HepG2 (cell line): Measurements from ENCODE around the gene ZNF320. TPM values are rescaled to one million over a fixed set of nuclear protein-coding genes. Genes with fewer than 3 reads are reported as not detected.
A peak's percentile ranks its signal among the peaks of the same experiment; 100 is the strongest.
"Not testable (repeated sequence)": the region's sequence is repeated elsewhere in the genome, so short reads cannot be mapped to it uniquely, and the experiment has no call there.

Experiments
- DMAP1 ChIP-seq: IDR thresholded peaks from 2 replicates; pipeline ENCODE4 v1.6.1; 2016
- GMEB1 ChIP-seq: sonication (generic); formaldehyde crosslinking; IDR thresholded peaks from 2 replicates; pipeline ENCODE4 v1.5.1; 2020; ENCODE audit warnings: missing genetic modification reagents, mild to moderate bottlenecking, borderline replicate concordance
- HOXA3 ChIP-seq: sonication (generic); formaldehyde crosslinking; IDR thresholded peaks from 2 replicates; pipeline ENCODE4 v1.5.0; 2020; ENCODE audit warnings: missing genetic modification reagents
- KAT8 ChIP-seq: IDR thresholded peaks from 2 replicates; pipeline ENCODE4 v1.6.1; 2016; ENCODE audit warnings: missing genetic modification reagents, missing compliant biosample characterization
- KMT2B ChIP-seq: IDR thresholded peaks from 2 replicates; pipeline ENCODE4 v1.6.1; 2016; ENCODE audit warnings: missing genetic modification reagents, missing compliant biosample characterization
- NR2F6 ChIP-seq, 2 experiments: IDR thresholded peaks; 2 replicates each; pipeline ENCODE4 v1.6.1; 2016; ENCODE audit warnings: antibody characterized with exemption in 1 of 2, mild to moderate bottlenecking in 1 of 2
- PHF5A ChIP-seq: IDR thresholded peaks from one replicate; pipeline ENCODE4 v1.6.1; 2018; ENCODE audit warnings: low read depth, missing genetic modification reagents; ENCODE audit not compliant: unreplicated experiment
- POGZ ChIP-seq: sonication (generic); formaldehyde crosslinking; IDR thresholded peaks from 2 replicates; pipeline ENCODE4 v1.4.0; 2020; ENCODE audit warnings: mild to moderate bottlenecking, missing genetic modification reagents
- SP2 ChIP-seq: sonication (generic); formaldehyde crosslinking; IDR thresholded peaks from 2 replicates; pipeline ENCODE4 v1.5.1; 2020; ENCODE audit warnings: mild to moderate bottlenecking, missing genetic modification reagents
- SPEN ChIP-seq: sonication (generic); formaldehyde crosslinking; IDR thresholded peaks from 2 replicates; pipeline ENCODE4 v1.5.1; 2020; ENCODE audit warnings: low read depth, mild to moderate bottlenecking, missing genetic modification reagents
- ZNF331 ChIP-seq: sonication (generic); formaldehyde crosslinking; IDR thresholded peaks from 2 replicates; pipeline ENCODE4 v1.4.0; 2020; ENCODE audit warnings: missing genetic modification reagents
- ZNF501 ChIP-seq: sonication (generic); formaldehyde crosslinking; IDR thresholded peaks from 2 replicates; pipeline ENCODE4 v1.5.1; 2020; ENCODE audit warnings: mild to moderate bottlenecking, moderate library complexity, missing genetic modification reagents
- polyA plus RNA-seq, 8 experiments: library from polyadenylated mRNA; depleted of rRNA in 3 of 8; stranded (reverse) in 7 of 8; unstranded in 1 of 8; fragments of >200 nt; fragmentation: Illumina TruSeq in 4 of 8; extraction: Trizol in 4 of 8; gene quantifications; 2 replicates each; pipeline versions ENCODE4 v1.2.1 to v1.2.3, GENCODE V29; 2011 to 2016; ENCODE audit warnings: low read depth in 4 of 8, missing spikeins in 1 of 8, mixed read lengths in 1 of 8; ENCODE audit not compliant: insufficient read depth in 1 of 8
- total RNA-seq, 5 experiments: library from RNA; depleted of rRNA; stranded (reverse); fragments of >200 nt; fragmentation: Illumina TruSeq; extraction: Trizol; gene quantifications; 2 replicates each; pipeline ENCODE4 v1.2.3, GENCODE V29; 2016; ENCODE audit warnings: low read depth in 1 of 5
- TF ChIP-seq, protein P1 (sequence below): IDR thresholded peaks from 2 replicates; pipeline ENCODE4 v1.4.0; 2020; ENCODE audit warnings: mild to moderate bottlenecking, missing genetic modification reagents
- TF ChIP-seq, protein P2 (sequence below): sonication (generic); formaldehyde crosslinking; IDR thresholded peaks from 2 replicates; pipeline ENCODE4 v1.4.0; 2020; ENCODE audit warnings: missing genetic modification reagents
- TF ChIP-seq, protein P3 (sequence below): sonication (generic); formaldehyde crosslinking; IDR thresholded peaks from 2 replicates; pipeline ENCODE4 v1.4.0; 2020; ENCODE audit warnings: missing genetic modification reagents

ZNF320 gene
- total and polyA plus RNA-seq, 2 of the 13 experiments (the other 11 are each of a cell fraction or from before 2014, with no cell fraction given) = 0.49 TPM; not detected in 1

DNA sequence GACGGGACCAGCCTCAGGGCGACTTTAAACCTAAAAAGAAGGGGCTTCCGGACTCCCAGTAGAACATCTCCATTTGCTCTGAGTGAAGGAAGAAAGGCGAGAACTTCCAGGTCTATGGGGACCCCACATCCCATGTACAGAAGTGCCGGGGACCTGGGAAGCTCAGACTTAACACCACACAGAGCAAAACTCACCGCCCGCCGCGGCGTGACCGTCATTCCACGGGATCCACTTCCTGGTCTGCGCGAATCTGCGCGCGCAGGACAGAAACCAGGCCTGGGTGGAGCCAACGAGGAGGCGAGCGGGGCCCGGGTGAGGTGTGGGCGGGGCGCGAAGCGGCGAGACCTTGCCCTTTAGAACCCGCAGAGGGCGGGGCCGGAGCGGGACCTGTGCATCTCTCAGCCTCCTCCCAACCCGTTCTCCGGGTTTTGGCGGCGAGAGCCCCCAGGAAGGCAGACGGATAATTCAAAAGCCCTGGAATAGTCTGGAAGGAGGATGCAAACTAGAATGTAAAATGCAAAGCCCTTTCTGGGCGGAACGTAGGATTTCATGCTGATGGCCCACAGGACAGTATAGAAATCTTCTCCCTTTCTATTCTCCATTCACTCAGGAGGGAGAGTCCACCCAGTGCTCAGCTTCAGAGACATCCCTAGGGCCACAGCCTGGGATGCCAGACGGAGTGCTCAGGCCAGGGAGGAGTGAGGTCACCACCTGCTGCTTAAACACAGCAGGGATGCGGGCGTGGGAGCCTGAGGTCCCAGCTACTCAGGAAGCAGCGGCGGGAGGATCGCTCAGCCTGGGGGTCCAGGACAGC is 39.9 kb downstream of the ZNF320 start, which contains the start of gene ZNF468 (continued):
- TF ChIP-seq, protein P1, sequence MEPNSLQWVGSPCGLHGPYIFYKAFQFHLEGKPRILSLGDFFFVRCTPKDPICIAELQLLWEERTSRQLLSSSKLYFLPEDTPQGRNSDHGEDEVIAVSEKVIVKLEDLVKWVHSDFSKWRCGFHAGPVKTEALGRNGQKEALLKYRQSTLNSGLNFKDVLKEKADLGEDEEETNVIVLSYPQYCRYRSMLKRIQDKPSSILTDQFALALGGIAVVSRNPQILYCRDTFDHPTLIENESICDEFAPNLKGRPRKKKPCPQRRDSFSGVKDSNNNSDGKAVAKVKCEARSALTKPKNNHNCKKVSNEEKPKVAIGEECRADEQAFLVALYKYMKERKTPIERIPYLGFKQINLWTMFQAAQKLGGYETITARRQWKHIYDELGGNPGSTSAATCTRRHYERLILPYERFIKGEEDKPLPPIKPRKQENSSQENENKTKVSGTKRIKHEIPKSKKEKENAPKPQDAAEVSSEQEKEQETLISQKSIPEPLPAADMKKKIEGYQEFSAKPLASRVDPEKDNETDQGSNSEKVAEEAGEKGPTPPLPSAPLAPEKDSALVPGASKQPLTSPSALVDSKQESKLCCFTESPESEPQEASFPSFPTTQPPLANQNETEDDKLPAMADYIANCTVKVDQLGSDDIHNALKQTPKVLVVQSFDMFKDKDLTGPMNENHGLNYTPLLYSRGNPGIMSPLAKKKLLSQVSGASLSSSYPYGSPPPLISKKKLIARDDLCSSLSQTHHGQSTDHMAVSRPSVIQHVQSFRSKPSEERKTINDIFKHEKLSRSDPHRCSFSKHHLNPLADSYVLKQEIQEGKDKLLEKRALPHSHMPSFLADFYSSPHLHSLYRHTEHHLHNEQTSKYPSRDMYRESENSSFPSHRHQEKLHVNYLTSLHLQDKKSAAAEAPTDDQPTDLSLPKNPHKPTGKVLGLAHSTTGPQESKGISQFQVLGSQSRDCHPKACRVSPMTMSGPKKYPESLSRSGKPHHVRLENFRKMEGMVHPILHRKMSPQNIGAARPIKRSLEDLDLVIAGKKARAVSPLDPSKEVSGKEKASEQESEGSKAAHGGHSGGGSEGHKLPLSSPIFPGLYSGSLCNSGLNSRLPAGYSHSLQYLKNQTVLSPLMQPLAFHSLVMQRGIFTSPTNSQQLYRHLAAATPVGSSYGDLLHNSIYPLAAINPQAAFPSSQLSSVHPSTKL (CRISPR knock-in tag) = peak; percentile 37; the same call in 1 of the 2 replicates
- peak; percentile 20; the same call in 1 of the 2 replicates for TF ChIP-seq HOXA3 (CRISPR knock-in tag)
- TF ChIP-seq, protein P2, sequence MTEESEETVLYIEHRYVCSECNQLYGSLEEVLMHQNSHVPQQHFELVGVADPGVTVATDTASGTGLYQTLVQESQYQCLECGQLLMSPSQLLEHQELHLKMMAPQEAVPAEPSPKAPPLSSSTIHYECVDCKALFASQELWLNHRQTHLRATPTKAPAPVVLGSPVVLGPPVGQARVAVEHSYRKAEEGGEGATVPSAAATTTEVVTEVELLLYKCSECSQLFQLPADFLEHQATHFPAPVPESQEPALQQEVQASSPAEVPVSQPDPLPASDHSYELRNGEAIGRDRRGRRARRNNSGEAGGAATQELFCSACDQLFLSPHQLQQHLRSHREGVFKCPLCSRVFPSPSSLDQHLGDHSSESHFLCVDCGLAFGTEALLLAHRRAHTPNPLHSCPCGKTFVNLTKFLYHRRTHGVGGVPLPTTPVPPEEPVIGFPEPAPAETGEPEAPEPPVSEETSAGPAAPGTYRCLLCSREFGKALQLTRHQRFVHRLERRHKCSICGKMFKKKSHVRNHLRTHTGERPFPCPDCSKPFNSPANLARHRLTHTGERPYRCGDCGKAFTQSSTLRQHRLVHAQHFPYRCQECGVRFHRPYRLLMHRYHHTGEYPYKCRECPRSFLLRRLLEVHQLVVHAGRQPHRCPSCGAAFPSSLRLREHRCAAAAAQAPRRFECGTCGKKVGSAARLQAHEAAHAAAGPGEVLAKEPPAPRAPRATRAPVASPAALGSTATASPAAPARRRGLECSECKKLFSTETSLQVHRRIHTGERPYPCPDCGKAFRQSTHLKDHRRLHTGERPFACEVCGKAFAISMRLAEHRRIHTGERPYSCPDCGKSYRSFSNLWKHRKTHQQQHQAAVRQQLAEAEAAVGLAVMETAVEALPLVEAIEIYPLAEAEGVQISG (CRISPR knock-in tag) = peak; percentile 55; the same call in 1 of the 2 replicates
- peak; percentile 51; the same call in 1 of the 2 replicates for TF ChIP-seq POGZ (CRISPR knock-in tag)
- TF ChIP-seq KAT8 (CRISPR knock-in tag) = peak; percentile 76
- peak; percentile 51; the same call in 1 of the 2 replicates for TF ChIP-seq ZNF501 (CRISPR knock-in tag)
- TF ChIP-seq DMAP1 = 0 out of 2 replicates have a peak, but pooled peaks have one; percentile 38
- TF ChIP-seq KMT2B (CRISPR knock-in tag) = peak; percentile 57; the same call in 1 of the 2 replicates
- peak; percentile 34; the same call in 1 of the 2 replicates for TF ChIP-seq GMEB1
- peak; percentile 23; the same call in 1 of the 2 replicates for TF ChIP-seq ZNF331 (CRISPR knock-in tag)
- peak; percentile 37 for TF ChIP-seq PHF5A (CRISPR knock-in tag)
- TF ChIP-seq SPEN = peak; percentile 52; the same call in 1 of the 2 replicates
- TF ChIP-seq SP2 = peak; percentile 27; the same call in 1 of the 2 replicates
- TF ChIP-seq NR2F6 (IDR thresholded peaks at IDR 0.05) = not testable (repeated sequence)
- peak; percentile 41; the same call in 1 of the 2 replicates for TF ChIP-seq NR2F6 (CRISPR knock-in tag; IDR thresholded peaks at IDR 0.05)
- TF ChIP-seq, protein P3, sequence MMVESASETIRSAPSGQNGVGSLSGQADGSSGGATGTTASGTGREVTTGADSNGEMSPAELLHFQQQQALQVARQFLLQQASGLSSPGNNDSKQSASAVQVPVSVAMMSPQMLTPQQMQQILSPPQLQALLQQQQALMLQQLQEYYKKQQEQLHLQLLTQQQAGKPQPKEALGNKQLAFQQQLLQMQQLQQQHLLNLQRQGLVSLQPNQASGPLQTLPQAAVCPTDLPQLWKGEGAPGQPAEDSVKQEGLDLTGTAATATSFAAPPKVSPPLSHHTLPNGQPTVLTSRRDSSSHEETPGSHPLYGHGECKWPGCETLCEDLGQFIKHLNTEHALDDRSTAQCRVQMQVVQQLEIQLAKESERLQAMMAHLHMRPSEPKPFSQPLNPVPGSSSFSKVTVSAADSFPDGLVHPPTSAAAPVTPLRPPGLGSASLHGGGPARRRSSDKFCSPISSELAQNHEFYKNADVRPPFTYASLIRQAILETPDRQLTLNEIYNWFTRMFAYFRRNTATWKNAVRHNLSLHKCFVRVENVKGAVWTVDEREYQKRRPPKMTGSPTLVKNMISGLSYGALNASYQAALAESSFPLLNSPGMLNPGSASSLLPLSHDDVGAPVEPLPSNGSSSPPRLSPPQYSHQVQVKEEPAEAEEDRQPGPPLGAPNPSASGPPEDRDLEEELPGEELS = 0 out of 2 replicates have a peak, but pooled peaks have one; percentile 30
